ENCODE data around the gene C15orf62. TPM values are rescaled to one million over a fixed set of nuclear protein-coding genes. Genes with fewer than 3 reads are reported as not detected.

C15orf62 gene
- total RNA-seq, 1 experiment from 2014 or later: 0.72 TPM

DNA sequence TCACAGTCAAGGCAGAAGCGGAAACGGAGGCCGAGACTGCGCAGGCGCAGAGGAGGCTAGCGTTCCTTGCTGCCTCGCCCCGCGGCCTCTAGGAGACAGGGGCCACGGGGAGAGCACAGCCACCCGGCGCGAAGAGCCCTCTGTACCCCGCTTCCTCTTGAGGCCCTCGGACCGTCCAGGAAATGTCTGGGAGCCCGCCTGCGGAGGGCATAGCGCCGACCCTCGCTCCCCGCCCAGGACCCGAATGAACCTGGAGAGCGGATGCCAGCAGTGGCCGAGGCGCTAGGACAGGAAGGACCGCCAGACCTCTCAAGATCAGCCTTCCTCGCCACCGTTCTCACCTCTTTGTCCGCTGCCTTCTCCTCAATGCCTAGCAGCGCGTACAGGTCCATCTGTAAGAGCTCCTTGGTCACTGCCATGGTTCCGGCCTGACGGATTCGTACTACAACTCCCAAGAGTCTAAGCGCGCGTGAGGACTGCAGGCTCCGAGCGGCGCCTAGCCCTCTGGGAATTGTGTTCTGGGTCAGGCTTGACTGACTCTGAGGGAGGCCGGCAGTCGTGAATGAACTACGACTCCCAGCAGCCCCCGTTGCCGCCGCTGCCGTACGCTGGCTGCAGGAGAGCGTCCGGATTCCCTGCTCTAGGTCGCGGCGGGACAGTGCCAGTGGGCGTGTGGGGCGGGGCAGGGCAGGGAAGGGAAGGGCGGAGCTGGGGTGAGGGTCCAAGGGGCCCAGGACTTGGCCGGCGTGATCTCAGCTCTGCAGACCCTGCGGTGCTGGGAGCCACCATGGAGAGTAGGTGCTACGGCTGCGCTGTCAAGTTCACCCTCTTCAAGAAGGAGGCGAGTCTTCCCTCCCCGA, 37.5 kb downstream of the C15orf62 start, which contains the start of the genes DNAJC17 and ZFYVE19 (continued):
- TF ChIP-seq, protein P1, sequence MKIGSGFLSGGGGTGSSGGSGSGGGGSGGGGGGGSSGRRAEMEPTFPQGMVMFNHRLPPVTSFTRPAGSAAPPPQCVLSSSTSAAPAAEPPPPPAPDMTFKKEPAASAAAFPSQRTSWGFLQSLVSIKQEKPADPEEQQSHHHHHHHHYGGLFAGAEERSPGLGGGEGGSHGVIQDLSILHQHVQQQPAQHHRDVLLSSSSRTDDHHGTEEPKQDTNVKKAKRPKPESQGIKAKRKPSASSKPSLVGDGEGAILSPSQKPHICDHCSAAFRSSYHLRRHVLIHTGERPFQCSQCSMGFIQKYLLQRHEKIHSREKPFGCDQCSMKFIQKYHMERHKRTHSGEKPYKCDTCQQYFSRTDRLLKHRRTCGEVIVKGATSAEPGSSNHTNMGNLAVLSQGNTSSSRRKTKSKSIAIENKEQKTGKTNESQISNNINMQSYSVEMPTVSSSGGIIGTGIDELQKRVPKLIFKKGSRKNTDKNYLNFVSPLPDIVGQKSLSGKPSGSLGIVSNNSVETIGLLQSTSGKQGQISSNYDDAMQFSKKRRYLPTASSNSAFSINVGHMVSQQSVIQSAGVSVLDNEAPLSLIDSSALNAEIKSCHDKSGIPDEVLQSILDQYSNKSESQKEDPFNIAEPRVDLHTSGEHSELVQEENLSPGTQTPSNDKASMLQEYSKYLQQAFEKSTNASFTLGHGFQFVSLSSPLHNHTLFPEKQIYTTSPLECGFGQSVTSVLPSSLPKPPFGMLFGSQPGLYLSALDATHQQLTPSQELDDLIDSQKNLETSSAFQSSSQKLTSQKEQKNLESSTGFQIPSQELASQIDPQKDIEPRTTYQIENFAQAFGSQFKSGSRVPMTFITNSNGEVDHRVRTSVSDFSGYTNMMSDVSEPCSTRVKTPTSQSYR (CRISPR knock-in tag; IDR thresholded peaks at IDR 0.05): no peak
- TF ChIP-seq SP1 (CRISPR knock-in tag; conservative IDR thresholded peaks at IDR 0.05) (peak; percentile 91), FOXK1 (CRISPR knock-in tag; IDR thresholded peaks at IDR 0.05) (peak; percentile 60), SOX15 (CRISPR knock-in tag; IDR thresholded peaks at IDR 0.05) (no peak), ATF3 (CRISPR knock-in tag; conservative IDR thresholded peaks at IDR 0.05) (no peak), NR3C1 (CRISPR knock-in tag; conservative IDR thresholded peaks at IDR 0.05; ENCODE audit: low read depth) (no peak), PRRX2 (CRISPR knock-in tag; IDR thresholded peaks at IDR 0.05) (no peak), GABPB1 (CRISPR knock-in tag; IDR thresholded peaks at IDR 0.05) (no peak; the same call in none of the 2 replicates), NR2C2 (CRISPR knock-in tag; IDR thresholded peaks at IDR 0.05) (no peak), SMAD4 (CRISPR knock-in tag; IDR thresholded peaks at IDR 0.05) (no peak), MAX (CRISPR knock-in tag; IDR thresholded peaks at IDR 0.05) (peak; percentile 71; the same call in 1 of the 2 replicates), ZNF416 (CRISPR knock-in tag; IDR thresholded peaks at IDR 0.05) (no peak), RELA (CRISPR knock-in tag; IDR thresholded peaks at IDR 0.05; ENCODE audit: borderline replicate concordance) (no peak), ZNF138 (CRISPR knock-in tag; conservative IDR thresholded peaks at IDR 0.05) (no peak), MYBL2 (CRISPR knock-in tag; IDR thresholded peaks at IDR 0.05) (no peak; the same call in 1 of the 2 replicates), KAT7 (CRISPR knock-in tag; IDR thresholded peaks at IDR 0.05; ENCODE audit: borderline replicate concordance) (0 out of 2 replicates have a peak, but pooled peaks have one; percentile 27), E2F4 (CRISPR knock-in tag; IDR thresholded peaks at IDR 0.05; ENCODE audit: borderline replicate concordance, low read depth) (no peak), OVOL2 (CRISPR knock-in tag; IDR thresholded peaks at IDR 0.05; ENCODE audit: borderline replicate concordance) (no peak), JUN (CRISPR knock-in tag; IDR thresholded peaks at IDR 0.05) (no peak), HMGXB4 (CRISPR knock-in tag; IDR thresholded peaks at IDR 0.05) (peak; percentile 36; the same call in 1 of the 2 replicates), ZNF671 (CRISPR knock-in tag; IDR thresholded peaks at IDR 0.05) (no peak)
- TF ChIP-seq, protein P2, sequence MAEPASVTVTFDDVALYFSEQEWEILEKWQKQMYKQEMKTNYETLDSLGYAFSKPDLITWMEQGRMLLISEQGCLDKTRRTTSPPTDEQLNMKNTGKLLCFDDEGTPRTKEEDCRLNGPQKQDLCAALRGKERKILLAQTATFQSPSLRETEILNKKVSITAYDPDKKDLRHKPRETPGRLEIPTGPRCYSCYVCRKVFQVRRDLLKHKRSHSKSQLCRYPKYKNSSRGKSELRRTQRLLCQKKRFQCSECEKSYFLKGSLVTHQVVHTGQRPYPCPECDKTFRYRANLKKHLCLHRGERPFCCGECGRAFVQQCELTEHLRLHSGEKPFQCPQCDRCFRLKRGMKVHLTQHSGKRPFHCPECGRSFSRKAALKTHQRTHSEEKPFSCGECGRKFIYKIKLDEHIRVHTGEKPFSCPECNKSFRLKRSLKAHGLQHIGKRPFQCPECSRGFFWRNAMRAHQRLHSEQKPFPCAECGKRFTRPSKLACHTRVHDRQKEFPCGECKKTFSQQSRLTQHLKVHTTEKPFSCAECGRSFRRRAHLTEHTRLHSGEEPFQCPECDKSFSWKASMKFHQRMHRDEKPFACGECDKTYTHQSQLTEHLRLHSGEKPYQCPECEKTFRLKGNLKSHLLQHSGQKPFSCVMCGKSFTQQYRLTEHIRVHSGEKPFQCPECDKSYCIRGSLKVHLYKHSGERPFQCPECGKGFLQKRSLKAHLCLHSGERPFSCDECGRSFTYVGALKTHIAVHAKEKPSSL (CRISPR knock-in tag; conservative IDR thresholded peaks at IDR 0.05): no peak
- TF ChIP-seq, protein P3, sequence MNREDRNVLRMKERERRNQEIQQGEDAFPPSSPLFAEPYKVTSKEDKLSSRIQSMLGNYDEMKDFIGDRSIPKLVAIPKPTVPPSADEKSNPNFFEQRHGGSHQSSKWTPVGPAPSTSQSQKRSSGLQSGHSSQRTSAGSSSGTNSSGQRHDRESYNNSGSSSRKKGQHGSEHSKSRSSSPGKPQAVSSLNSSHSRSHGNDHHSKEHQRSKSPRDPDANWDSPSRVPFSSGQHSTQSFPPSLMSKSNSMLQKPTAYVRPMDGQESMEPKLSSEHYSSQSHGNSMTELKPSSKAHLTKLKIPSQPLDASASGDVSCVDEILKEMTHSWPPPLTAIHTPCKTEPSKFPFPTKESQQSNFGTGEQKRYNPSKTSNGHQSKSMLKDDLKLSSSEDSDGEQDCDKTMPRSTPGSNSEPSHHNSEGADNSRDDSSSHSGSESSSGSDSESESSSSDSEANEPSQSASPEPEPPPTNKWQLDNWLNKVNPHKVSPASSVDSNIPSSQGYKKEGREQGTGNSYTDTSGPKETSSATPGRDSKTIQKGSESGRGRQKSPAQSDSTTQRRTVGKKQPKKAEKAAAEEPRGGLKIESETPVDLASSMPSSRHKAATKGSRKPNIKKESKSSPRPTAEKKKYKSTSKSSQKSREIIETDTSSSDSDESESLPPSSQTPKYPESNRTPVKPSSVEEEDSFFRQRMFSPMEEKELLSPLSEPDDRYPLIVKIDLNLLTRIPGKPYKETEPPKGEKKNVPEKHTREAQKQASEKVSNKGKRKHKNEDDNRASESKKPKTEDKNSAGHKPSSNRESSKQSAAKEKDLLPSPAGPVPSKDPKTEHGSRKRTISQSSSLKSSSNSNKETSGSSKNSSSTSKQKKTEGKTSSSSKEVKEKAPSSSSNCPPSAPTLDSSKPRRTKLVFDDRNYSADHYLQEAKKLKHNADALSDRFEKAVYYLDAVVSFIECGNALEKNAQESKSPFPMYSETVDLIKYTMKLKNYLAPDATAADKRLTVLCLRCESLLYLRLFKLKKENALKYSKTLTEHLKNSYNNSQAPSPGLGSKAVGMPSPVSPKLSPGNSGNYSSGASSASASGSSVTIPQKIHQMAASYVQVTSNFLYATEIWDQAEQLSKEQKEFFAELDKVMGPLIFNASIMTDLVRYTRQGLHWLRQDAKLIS (CRISPR knock-in tag; IDR thresholded peaks at IDR 0.05; ENCODE audit: borderline replicate concordance): no peak
- TF ChIP-seq, protein P4, sequence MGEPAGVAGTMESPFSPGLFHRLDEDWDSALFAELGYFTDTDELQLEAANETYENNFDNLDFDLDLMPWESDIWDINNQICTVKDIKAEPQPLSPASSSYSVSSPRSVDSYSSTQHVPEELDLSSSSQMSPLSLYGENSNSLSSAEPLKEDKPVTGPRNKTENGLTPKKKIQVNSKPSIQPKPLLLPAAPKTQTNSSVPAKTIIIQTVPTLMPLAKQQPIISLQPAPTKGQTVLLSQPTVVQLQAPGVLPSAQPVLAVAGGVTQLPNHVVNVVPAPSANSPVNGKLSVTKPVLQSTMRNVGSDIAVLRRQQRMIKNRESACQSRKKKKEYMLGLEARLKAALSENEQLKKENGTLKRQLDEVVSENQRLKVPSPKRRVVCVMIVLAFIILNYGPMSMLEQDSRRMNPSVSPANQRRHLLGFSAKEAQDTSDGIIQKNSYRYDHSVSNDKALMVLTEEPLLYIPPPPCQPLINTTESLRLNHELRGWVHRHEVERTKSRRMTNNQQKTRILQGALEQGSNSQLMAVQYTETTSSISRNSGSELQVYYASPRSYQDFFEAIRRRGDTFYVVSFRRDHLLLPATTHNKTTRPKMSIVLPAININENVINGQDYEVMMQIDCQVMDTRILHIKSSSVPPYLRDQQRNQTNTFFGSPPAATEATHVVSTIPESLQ (CRISPR knock-in tag; IDR thresholded peaks at IDR 0.05): no peak
